Natural killer cell (primary cell): ENCODE results near the gene NSG2. TPM values are rescaled to one million over a fixed set of nuclear protein-coding genes. Genes with fewer than 3 reads are reported as not detected.

Experiments
- ATAC-seq, 3 donors: fragments of 150-1000 bp in 2 of 3; fragments of 200-7000 bp in 1 of 3; cut with Tn5 transposase; 1 replicate in 1 of 3; 2 replicates in 2 of 3; pipeline ENCODE4 v1.10.0; 2021; ENCODE audit warnings: mild to moderate bottlenecking in 2 of 3, moderate library complexity in 2 of 3
- DNase-seq, 2 donors: peaks; one replicate each; pipeline versions ENCODE4 v3.0.0 to v3.0.0-alpha.2; 2013 to 2021; ENCODE audit warnings: mixed read lengths in 1 of 2
- H3K27ac ChIP-seq: one replicate; pipeline ENCODE4 v1.5.1; 2013; ENCODE audit warnings: mild to moderate bottlenecking, low read length
- H3K27me3 ChIP-seq: one replicate; pipeline ENCODE4 v1.6.1; 2013; ENCODE audit warnings: low read length; ENCODE audit not compliant: control insufficient read depth, insufficient read depth
- H3K36me3 ChIP-seq: one replicate; pipeline ENCODE4 v1.6.1; 2013; ENCODE audit warnings: low read length; ENCODE audit not compliant: control insufficient read depth, insufficient read depth
- H3K4me1 ChIP-seq: one replicate; pipeline ENCODE4 v1.6.1; 2013; ENCODE audit warnings: low read length; ENCODE audit not compliant: control insufficient read depth, insufficient read depth
- H3K4me3 ChIP-seq: one replicate; pipeline ENCODE4 v1.5.1; 2013; ENCODE audit warnings: low read length
- H3K9me3 ChIP-seq: one replicate; pipeline ENCODE4 v1.6.1; 2013; ENCODE audit warnings: low read length; ENCODE audit not compliant: control insufficient read depth, insufficient read depth
- H3K27ac Mint-ChIP-seq, 2 donors: one replicate each; pipeline ENCODE4 v1.8.0; 2022; ENCODE audit warnings: mild to moderate bottlenecking in 2 of 2, mixed read lengths in 2 of 2, moderate library complexity in 1 of 2
- H3K27me3 Mint-ChIP-seq, 2 donors: one replicate each; pipeline ENCODE4 v1.8.0; 2022; ENCODE audit warnings: low read depth in 2 of 2, mixed read lengths in 2 of 2
- H3K36me3 Mint-ChIP-seq: one replicate; pipeline ENCODE4 v1.8.0; 2022; ENCODE audit warnings: mixed read lengths
- H3K4me1 Mint-ChIP-seq, 2 donors: one replicate each; pipeline ENCODE4 v1.8.0; 2022; ENCODE audit warnings: mixed read lengths in 2 of 2
- H3K4me3 Mint-ChIP-seq: one replicate; pipeline ENCODE4 v1.8.0; 2022; ENCODE audit warnings: mild to moderate bottlenecking, moderate library complexity, mixed read lengths
- H3K9me3 Mint-ChIP-seq, 2 donors: one replicate each; pipeline ENCODE4 v1.8.0; 2022; ENCODE audit warnings: mixed read lengths in 2 of 2
- CTCF ChIP-seq: fragments of 200-600 bp; IDR thresholded peaks from one replicate; pipeline ENCODE4 v1.8.0; 2022; ENCODE audit warnings: antibody characterized with exemption
- WGBS: methylation state at CpG from one replicate; pipeline ENCODE4 v1.1.7; 2013; ENCODE audit warnings: missing lambda C conversion rate; ENCODE audit not compliant: insufficient coverage; 5-methylcytosine and 5-hydroxymethylcytosine counted together
- intact Hi-C: fragments of 100-400 bp; cut with micrococcal nuclease; formaldehyde crosslinking; loops from one replicate; pipeline ENCODE4 v1.14.2; 2022
- total RNA-seq, 4 donors: library from RNA; stranded (reverse); fragments of 120-200 nt in 1 of 4; gene quantifications; one replicate each; pipeline versions ENCODE4 v1.2.3 to v1.2.4, GENCODE V29; 2013 to 2022

NSG2 gene
- total RNA-seq, 3 donors from 2014 or later (not counting 1 experiment from before 2014, with no cell fraction given) = not detected

DNA sequence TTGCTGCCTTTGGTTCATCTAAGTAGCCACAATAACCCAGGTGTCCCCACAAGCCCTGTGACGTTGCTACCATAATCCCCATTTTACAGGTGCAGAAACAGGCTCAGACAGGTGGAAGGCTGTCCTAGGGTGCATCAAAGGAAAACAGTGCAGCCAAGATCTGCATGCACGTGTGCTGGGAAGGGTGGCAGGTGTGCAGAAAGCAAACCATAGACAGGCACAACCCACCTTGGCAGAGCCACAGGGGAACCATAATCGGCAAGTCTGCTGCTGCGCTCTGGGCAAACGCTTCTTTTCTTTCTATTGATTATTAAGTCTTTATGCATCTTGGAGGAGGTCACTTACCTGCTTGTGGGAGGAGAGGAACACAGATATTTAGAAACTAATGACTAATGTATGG, 7.1 kb downstream of the NSG2 start:
- 85% methylated on average over 5 of the region's 5 CpGs for WGBS
- no peaks in the 10 kb centered on the region for H3K4me1 Mint-ChIP-seq
- H3K27me3 Mint-ChIP-seq = peaks cover 3 to 17% of the 10 kb centered on the region in 2 donors
- TF ChIP-seq CTCF = no peak
- no peak for DNase-seq
- Histone ChIP-seq H3K36me3 (no peaks in the 10 kb centered on the region), H3K9me3 (no peaks in the 10 kb centered on the region), H3K4me3 (no peak overlapping the region), H3K4me1 (no peaks in the 10 kb centered on the region), H3K27ac (no peak overlapping the region), H3K27me3 (no peaks in the 10 kb centered on the region)
- no peak for ATAC-seq
- H3K4me3 Mint-ChIP-seq = no peak overlapping the region
- intact Hi-C loops = no loop called here
- H3K9me3 Mint-ChIP-seq = no peaks in the 10 kb centered on the region
- no peak overlapping the region for H3K27ac Mint-ChIP-seq
- no peaks in the 10 kb centered on the region for H3K36me3 Mint-ChIP-seq

DNA sequence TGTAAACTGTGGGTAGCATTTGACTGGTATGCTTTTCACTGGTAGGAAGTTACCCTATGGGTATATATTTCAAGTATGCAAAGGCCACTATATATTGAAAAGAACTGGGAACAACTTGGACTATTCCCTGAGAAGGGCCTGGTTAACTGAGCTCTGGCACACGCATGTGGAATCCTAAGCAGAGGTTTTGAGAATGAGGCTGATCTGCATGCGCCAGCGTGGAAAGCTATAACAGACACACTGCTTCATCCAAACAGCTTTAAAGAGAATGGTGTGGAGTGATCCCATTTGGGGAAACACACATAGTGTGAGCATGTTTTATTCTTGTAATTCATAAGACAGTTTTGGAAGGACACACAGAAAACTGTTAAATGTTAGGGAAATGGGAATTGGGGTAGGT, 8.4 kb downstream of the NSG2 start:
- H3K4me3 ChIP-seq = no peak overlapping the region
- H3K9me3 ChIP-seq = no peaks in the 10 kb centered on the region
- intact Hi-C loops = no loop called here
- H3K4me3 Mint-ChIP-seq = no peak overlapping the region
- H3K27me3 ChIP-seq = no peaks in the 10 kb centered on the region
- H3K36me3 ChIP-seq = no peaks in the 10 kb centered on the region
- no peak overlapping the region for H3K27ac Mint-ChIP-seq
- H3K9me3 Mint-ChIP-seq = peaks cover 0 to 2% of the 10 kb centered on the region in 2 donors
- DNase-seq (no peak), ATAC-seq (no peak)
- H3K27me3 Mint-ChIP-seq = peaks cover 6 to 23% of the 10 kb centered on the region in 2 donors
- no peak overlapping the region for H3K27ac ChIP-seq
- H3K4me1 ChIP-seq = no peaks in the 10 kb centered on the region
- TF ChIP-seq CTCF = no peak
- H3K4me1 Mint-ChIP-seq = no peaks in the 10 kb centered on the region
- no peaks in the 10 kb centered on the region for H3K36me3 Mint-ChIP-seq
- WGBS = 90% methylated on average over 2 of the region's 3 CpGs

- Histone ChIP-seq H3K27ac (no peak overlapping the region), H3K4me1 (no peaks in the 10 kb centered on the region), H3K9me3 (no peaks in the 10 kb centered on the region), H3K27me3 (no peaks in the 10 kb centered on the region), H3K36me3 (no peaks in the 10 kb centered on the region), H3K4me3 (no peak overlapping the region)
- WGBS = 88% methylated on average over 3 of the region's 4 CpGs
- Mint-ChIP-seq H3K9me3 (peaks cover 0 to 2% of the 10 kb centered on the region in 2 donors), H3K36me3 (no peaks in the 10 kb centered on the region), H3K4me3 (no peak overlapping the region), H3K27me3 (peaks cover 8 to 23% of the 10 kb centered on the region in 2 donors), H3K27ac (no peak overlapping the region), H3K4me1 (no peaks in the 10 kb centered on the region)
- intact Hi-C loops = no loop called here
- no peak for TF ChIP-seq CTCF
- DNase-seq = no peak
- no peak for ATAC-seq
These were observed 10.8 kb downstream of the NSG2 start for GRCh38 chr5:174056064-174056847.

DNA sequence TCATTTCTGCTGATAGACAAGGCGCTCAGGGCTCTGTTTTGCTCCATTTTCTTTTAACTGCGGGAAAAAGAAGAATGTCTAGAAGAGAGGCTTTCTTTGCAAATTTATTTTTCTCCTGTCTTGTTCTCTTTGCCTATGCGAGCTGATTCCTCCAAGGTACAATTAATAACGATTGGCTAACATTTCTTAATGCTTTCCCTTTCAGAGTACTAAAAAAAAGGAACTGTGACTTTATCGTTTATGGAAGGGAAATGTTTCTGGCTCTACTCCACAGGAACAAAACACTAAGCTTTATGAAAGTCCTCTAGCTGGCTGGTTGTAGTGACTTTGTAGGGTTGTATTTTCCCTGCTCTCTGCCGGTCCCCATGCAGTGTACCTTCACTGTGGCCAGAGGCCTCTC, 11.7 kb downstream of the NSG2 start:
- ATAC-seq = no peak
- H3K9me3 Mint-ChIP-seq = peaks cover 0 to 2% of the 10 kb centered on the region in 2 donors
- Histone ChIP-seq H3K36me3 (no peaks in the 10 kb centered on the region), H3K27me3 (no peaks in the 10 kb centered on the region), H3K4me3 (no peak overlapping the region), H3K4me1 (no peaks in the 10 kb centered on the region), H3K9me3 (no peaks in the 10 kb centered on the region), H3K27ac (no peak overlapping the region)
- DNase-seq = no peak
- peaks cover 11 to 23% of the 10 kb centered on the region in 2 donors for H3K27me3 Mint-ChIP-seq
- no peak overlapping the region for H3K27ac Mint-ChIP-seq
- no peak overlapping the region for H3K4me3 Mint-ChIP-seq
- no peak for TF ChIP-seq CTCF
- WGBS = 85% methylated on average over 3 of the region's 6 CpGs
- no peaks in the 10 kb centered on the region for H3K36me3 Mint-ChIP-seq
- intact Hi-C loops = no loop called here
- no peaks in the 10 kb centered on the region for H3K4me1 Mint-ChIP-seq
